HepG2 (cell line): ENCODE data around the gene NCOA7. TPM values are rescaled to one million over a fixed set of nuclear protein-coding genes. Genes with fewer than 3 reads are reported as not detected.

Experiments
- ATF6 ChIP-seq: sonication (generic); formaldehyde crosslinking; conservative IDR thresholded peaks from 2 replicates; pipeline ENCODE4 v1.4.0; 2020; ENCODE audit warnings: missing genetic modification reagents
- CENPX ChIP-seq: sonication (generic); formaldehyde crosslinking; IDR thresholded peaks from 2 replicates; pipeline ENCODE4 v1.9.0; 2021; ENCODE audit warnings: mild to moderate bottlenecking, missing genetic modification reagents, moderate library complexity
- CREB3 ChIP-seq: sonication (generic); formaldehyde crosslinking; IDR thresholded peaks from 2 replicates; pipeline ENCODE4 v1.5.0; 2020; ENCODE audit warnings: missing genetic modification reagents
- FOSL1 ChIP-seq: sonication (generic); formaldehyde crosslinking; IDR thresholded peaks from 2 replicates; pipeline ENCODE4 v1.9.0; 2021; ENCODE audit warnings: missing genetic modification reagents, borderline replicate concordance
- GZF1 ChIP-seq: sonication (generic); formaldehyde crosslinking; IDR thresholded peaks from 2 replicates; pipeline ENCODE4 v1.5.1; 2020; ENCODE audit warnings: mild to moderate bottlenecking, missing genetic modification reagents
- KDM5B ChIP-seq: sonication (generic); formaldehyde crosslinking; IDR thresholded peaks from 2 replicates; pipeline ENCODE4 v1.4.0; 2020; ENCODE audit warnings: missing genetic modification reagents, mild to moderate bottlenecking, borderline replicate concordance
- KLF16 ChIP-seq, 2 experiments: sonication (generic) in 1 of 2; formaldehyde crosslinking in 1 of 2; IDR thresholded peaks; 2 replicates each; pipeline versions ENCODE4 v1.6.1 to v1.8.0; 2016 to 2023; ENCODE audit warnings: missing genetic modification reagents in 2 of 2, missing compliant biosample characterization in 1 of 2
- MIER3 ChIP-seq: IDR thresholded peaks from 2 replicates; pipeline ENCODE4 v1.6.1; 2016; ENCODE audit warnings: missing compliant biosample characterization, borderline replicate concordance
- RORA ChIP-seq: sonication (generic); formaldehyde crosslinking; IDR thresholded peaks from 2 replicates; pipeline ENCODE4 v1.5.0; 2020; ENCODE audit warnings: mild to moderate bottlenecking, missing genetic modification reagents, moderate library complexity
- SP5 ChIP-seq: IDR thresholded peaks from 2 replicates; pipeline ENCODE4 v1.6.1; 2016; ENCODE audit warnings: low read depth, borderline replicate concordance
- TP53 ChIP-seq: sonication (generic); formaldehyde crosslinking; conservative IDR thresholded peaks from 2 replicates; pipeline ENCODE4 v1.4.0; 2020; ENCODE audit warnings: missing genetic modification reagents
- TRAFD1 ChIP-seq: sonication (generic); formaldehyde crosslinking; IDR thresholded peaks from 2 replicates; pipeline ENCODE4 v1.5.1; 2020; ENCODE audit warnings: missing genetic modification reagents, mild to moderate bottlenecking, borderline replicate concordance
- ZBTB26 ChIP-seq: IDR thresholded peaks from 2 replicates; pipeline ENCODE4 v1.6.1; 2016; ENCODE audit warnings: missing compliant biosample characterization, missing genetic modification reagents, borderline replicate concordance
- ZNF20 ChIP-seq: sonication (generic); formaldehyde crosslinking; IDR thresholded peaks from 2 replicates; pipeline ENCODE4 v1.4.0; 2020; ENCODE audit warnings: mild to moderate bottlenecking, moderate library complexity, missing genetic modification reagents
- ZNF546 ChIP-seq: sonication (generic); formaldehyde crosslinking; conservative IDR thresholded peaks from 2 replicates; pipeline ENCODE4 v1.8.1; 2023; ENCODE audit warnings: mild to moderate bottlenecking, missing genetic modification reagents
- ZNF558 ChIP-seq: sonication (generic); formaldehyde crosslinking; IDR thresholded peaks from 2 replicates; pipeline ENCODE4 v1.9.0; 2022; ENCODE audit warnings: mild to moderate bottlenecking, missing genetic modification reagents, borderline replicate concordance
- ZNF768 ChIP-seq: sonication (generic); formaldehyde crosslinking; IDR thresholded peaks from 2 replicates; pipeline ENCODE4 v1.4.0; 2020; ENCODE audit warnings: missing genetic modification reagents
- ZNF775 ChIP-seq: sonication (generic); formaldehyde crosslinking; IDR thresholded peaks from 2 replicates; pipeline ENCODE4 v1.4.0; 2020; ENCODE audit warnings: missing genetic modification reagents, mild to moderate bottlenecking, moderate library complexity, borderline replicate concordance
- polyA plus RNA-seq, 8 experiments: library from polyadenylated mRNA; depleted of rRNA in 3 of 8; stranded (reverse) in 7 of 8; unstranded in 1 of 8; fragments of >200 nt; fragmentation: Illumina TruSeq in 4 of 8; extraction: Trizol in 4 of 8; gene quantifications; 2 replicates each; pipeline versions ENCODE4 v1.2.1 to v1.2.3, GENCODE V29; 2011 to 2016; ENCODE audit warnings: low read depth in 4 of 8, missing spikeins in 1 of 8, mixed read lengths in 1 of 8; ENCODE audit not compliant: insufficient read depth in 1 of 8
- total RNA-seq, 5 experiments: library from RNA; depleted of rRNA; stranded (reverse); fragments of >200 nt; fragmentation: Illumina TruSeq; extraction: Trizol; gene quantifications; 2 replicates each; pipeline ENCODE4 v1.2.3, GENCODE V29; 2016; ENCODE audit warnings: low read depth in 1 of 5
- TF ChIP-seq, protein P1 (sequence below), 2 experiments: sonication (generic) in 1 of 2; formaldehyde crosslinking in 1 of 2; IDR thresholded peaks; 2 replicates each; pipeline versions ENCODE4 v1.4.0 to v1.6.1; 2018 to 2020; ENCODE audit warnings: missing genetic modification reagents in 2 of 2, borderline replicate concordance in 1 of 2, low read depth in 1 of 2, mild to moderate bottlenecking in 1 of 2, missing biosample characterization in 1 of 2

NCOA7 gene
- total and polyA plus RNA-seq, 2 of the 13 experiments (the other 11 are each of a cell fraction or from before 2014, with no cell fraction given) = 13.6 to 20.8 TPM

GRCh38 chr6:125956506-125957390, 166.0 kb downstream of the NCOA7 start, which contains the start of gene HINT3 (continued):
- peak; percentile 78 for TF ChIP-seq ZNF768 (CRISPR knock-in tag)
- no peak for TF ChIP-seq CENPX (CRISPR knock-in tag)
- TF ChIP-seq ZBTB26 (CRISPR knock-in tag) = peak; percentile 91; the same call in 1 of the 2 replicates
- 0 out of 2 replicates have a peak, but pooled peaks have one; percentile 14 for TF ChIP-seq SP5 (CRISPR knock-in tag)
- TF ChIP-seq ATF6 (CRISPR knock-in tag) = 0 out of 2 replicates have a peak, but pooled peaks have one; percentile 21
- TF ChIP-seq KDM5B (CRISPR knock-in tag) = peak; percentile 99
- 0 out of 2 replicates have a peak, but pooled peaks have one; percentile 30 for TF ChIP-seq CREB3 (CRISPR knock-in tag)
- TF ChIP-seq GZF1 (CRISPR knock-in tag) = peak; percentile 92; the same call in 1 of the 2 replicates
- peak; percentile 91 for TF ChIP-seq ZNF546 (CRISPR knock-in tag)
- no peak for TF ChIP-seq ZNF558 (CRISPR knock-in tag)
- TF ChIP-seq RORA (CRISPR knock-in tag) = no peak
- TF ChIP-seq TP53 = 0 out of 2 replicates have a peak, but pooled peaks have one; percentile 62
- TF ChIP-seq ZNF775 (CRISPR knock-in tag) = peak; percentile 25; the same call in 1 of the 2 replicates
- TF ChIP-seq TRAFD1 (CRISPR knock-in tag) = peak; percentile 85; the same call in 1 of the 2 replicates
- TF ChIP-seq FOSL1 (CRISPR knock-in tag) = peak; percentile 28; the same call in 1 of the 2 replicates
- TF ChIP-seq KLF16 (CRISPR knock-in tag; IDR thresholded peaks at IDR 0.05) = peak; percentile 85 to 99; a peak in 3 of 4 replicates
- TF ChIP-seq ZNF20 (CRISPR knock-in tag) = 0 out of 2 replicates have a peak, but pooled peaks have one; percentile 45
- TF ChIP-seq, protein P1, sequence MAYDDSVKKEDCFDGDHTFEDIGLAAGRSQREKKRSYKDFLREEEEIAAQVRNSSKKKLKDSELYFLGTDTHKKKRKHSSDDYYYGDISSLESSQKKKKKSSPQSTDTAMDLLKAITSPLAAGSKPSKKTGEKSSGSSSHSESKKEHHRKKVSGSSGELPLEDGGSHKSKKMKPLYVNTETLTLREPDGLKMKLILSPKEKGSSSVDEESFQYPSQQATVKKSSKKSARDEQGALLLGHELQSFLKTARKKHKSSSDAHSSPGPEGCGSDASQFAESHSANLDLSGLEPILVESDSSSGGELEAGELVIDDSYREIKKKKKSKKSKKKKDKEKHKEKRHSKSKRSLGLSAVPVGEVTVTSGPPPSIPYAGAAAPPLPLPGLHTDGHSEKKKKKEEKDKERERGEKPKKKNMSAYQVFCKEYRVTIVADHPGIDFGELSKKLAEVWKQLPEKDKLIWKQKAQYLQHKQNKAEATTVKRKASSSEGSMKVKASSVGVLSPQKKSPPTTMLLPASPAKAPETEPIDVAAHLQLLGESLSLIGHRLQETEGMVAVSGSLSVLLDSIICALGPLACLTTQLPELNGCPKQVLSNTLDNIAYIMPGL (CRISPR knock-in tag; IDR thresholded peaks at IDR 0.05; ENCODE audit: borderline replicate concordance in 1 of 2, low read depth in 1 of 2) = peak; percentile 100
- TF ChIP-seq MIER3 = peak; percentile 84
